Stimulated activated CD8-positive, alpha-beta memory T cell treated with anti-CD3 and anti-CD28 coated beads, Interleukin-12 subunit alpha, Interleukin-12 subunit beta, amount 100 ng/mL, for 24 hours (primary cell): ENCODE data around the gene NKX2-8.
"Not testable (repeated sequence)": the region's sequence is repeated elsewhere in the genome, so short reads cannot be mapped to it uniquely, and the experiment has no call there.

Experiments used
- DNase-seq: peaks from one replicate; pipeline ENCODE4 v3.0.0-alpha.2; 2020; ENCODE audit errors: extremely low read depth

Gene NKX2-8

GRCh38 chr14:36580141-36580855 lies 2.1 kb downstream of the NKX2-8 start:
- DNase-seq: no peak

- DNase-seq: no peak
Observed at GRCh38 chr14:36579573-36580140, 2.8 kb downstream of the NKX2-8 start.

- DNase-seq: no peak
Observed at GRCh38 chr14:36579001-36579555, 3.3 kb downstream of the NKX2-8 start.

- no peak for DNase-seq
Observed at GRCh38 chr14:36570065-36570464, 12.3 kb downstream of the NKX2-8 start.

GRCh38 chr14:36556811-36557433 lies 25.5 kb downstream of the NKX2-8 start:
- DNase-seq: no peak

GRCh38 chr14:36555998-36556743 lies 26.2 kb downstream of the NKX2-8 start:
- DNase-seq: no peak

GRCh38 chr14:36553656-36554260 lies 28.7 kb downstream of the NKX2-8 start:
- no peak for DNase-seq

GRCh38 chr14:36550899-36551298 lies 31.5 kb downstream of the NKX2-8 start:
- no peak for DNase-seq

- not testable (repeated sequence) for DNase-seq
Observed at GRCh38 chr14:36544280-36544679, 38.1 kb downstream of the NKX2-8 start.

- DNase-seq: no peak
Observed at GRCh38 chr14:36538051-36538450, 44.4 kb downstream of the NKX2-8 start.
